ENCODE results near the gene ARSB.

GRCh38 chr5:78731884-78732283 lies 253.2 kb downstream of the ARSB start:
- TF ChIP-seq, protein P1, sequence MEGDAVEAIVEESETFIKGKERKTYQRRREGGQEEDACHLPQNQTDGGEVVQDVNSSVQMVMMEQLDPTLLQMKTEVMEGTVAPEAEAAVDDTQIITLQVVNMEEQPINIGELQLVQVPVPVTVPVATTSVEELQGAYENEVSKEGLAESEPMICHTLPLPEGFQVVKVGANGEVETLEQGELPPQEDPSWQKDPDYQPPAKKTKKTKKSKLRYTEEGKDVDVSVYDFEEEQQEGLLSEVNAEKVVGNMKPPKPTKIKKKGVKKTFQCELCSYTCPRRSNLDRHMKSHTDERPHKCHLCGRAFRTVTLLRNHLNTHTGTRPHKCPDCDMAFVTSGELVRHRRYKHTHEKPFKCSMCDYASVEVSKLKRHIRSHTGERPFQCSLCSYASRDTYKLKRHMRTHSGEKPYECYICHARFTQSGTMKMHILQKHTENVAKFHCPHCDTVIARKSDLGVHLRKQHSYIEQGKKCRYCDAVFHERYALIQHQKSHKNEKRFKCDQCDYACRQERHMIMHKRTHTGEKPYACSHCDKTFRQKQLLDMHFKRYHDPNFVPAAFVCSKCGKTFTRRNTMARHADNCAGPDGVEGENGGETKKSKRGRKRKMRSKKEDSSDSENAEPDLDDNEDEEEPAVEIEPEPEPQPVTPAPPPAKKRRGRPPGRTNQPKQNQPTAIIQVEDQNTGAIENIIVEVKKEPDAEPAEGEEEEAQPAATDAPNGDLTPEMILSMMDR (IDR thresholded peaks at IDR 0.05; ENCODE audit: insufficient read depth, low read depth, low read length): no peak
- no peak for TF ChIP-seq EZH2 (IDR thresholded peaks at IDR 0.05; ENCODE audit: insufficient read depth, low read length)

Measured in astrocyte (in vitro differentiated cells and primary cell).